OCI-LY1 (cell line): ENCODE measurements around the gene OAT.
"Not testable (repeated sequence)": the region's sequence is repeated elsewhere in the genome, so short reads cannot be mapped to it uniquely, and the experiment has no call there.

Source experiments
- CTCF ChIP-seq: fragments of 200-600 bp; sonication (generic), shearing (Covaris generic); IDR thresholded peaks from 2 replicates; pipeline ENCODE4 v1.5.1; 2017; ENCODE audit warnings: mild to moderate bottlenecking, antibody characterized with exemption, low read length, moderate library complexity, mixed read lengths
- EZH2 ChIP-seq: fragments of 200-600 bp; sonication (generic), shearing (Covaris generic); IDR thresholded peaks from 2 replicates; pipeline ENCODE4 v1.8.0; 2017; ENCODE audit warnings: borderline replicate concordance, mixed run types, mild to moderate bottlenecking, antibody characterized with exemption, low read length, moderate library complexity, mixed read lengths

GRCh38 chr10:124369533-124369932, 49.2 kb downstream of the OAT start:
- not testable (repeated sequence) for TF ChIP-seq CTCF, EZH2
